Measurements from ENCODE around the gene CLN5. TPM values are rescaled to one million over a fixed set of nuclear protein-coding genes. Genes with fewer than 3 reads are reported as not detected.
A peak's percentile ranks its signal among the peaks of the same experiment; 100 is the strongest.

Gene CLN5
- 10 to 100 TPM; 13.0 to 31.9 (median 28.5) TPM for total RNA-seq

DNA sequence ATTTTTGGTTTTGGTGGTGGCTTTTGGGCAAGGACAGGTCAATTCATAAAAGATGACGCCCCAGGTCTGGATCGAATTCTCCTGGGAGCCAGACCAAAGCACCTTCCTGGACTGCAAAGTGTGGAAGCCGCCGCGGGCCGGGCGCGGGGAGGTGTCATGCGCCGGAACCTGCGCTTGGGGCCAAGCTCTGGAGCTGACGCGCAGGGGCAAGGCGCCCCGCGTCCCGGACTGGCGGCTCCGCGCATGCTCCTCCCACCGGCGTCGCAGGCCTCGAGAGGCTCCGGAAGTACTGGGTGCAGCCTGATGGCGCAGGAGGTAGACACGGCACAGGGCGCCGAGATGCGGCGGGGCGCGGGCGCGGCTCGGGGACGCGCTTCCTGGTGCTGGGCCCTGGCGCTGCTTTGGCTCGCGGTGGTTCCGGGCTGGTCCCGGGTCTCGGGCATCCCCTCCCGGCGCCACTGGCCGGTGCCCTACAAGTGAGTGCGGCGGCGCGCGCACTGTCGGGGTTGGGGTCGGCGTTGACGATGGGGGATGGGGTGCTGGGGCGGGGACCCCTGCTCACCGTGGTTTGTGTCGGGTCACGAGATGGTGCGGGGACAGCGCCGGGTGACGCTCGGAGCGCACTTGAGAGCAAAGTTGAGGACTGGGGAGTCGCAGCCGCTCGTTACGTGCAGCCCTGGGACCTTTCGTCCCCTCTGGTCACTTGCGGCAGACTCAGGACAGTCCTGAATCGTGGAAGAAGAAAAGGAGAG lies at the start of gene CLN5:
TSS of gene CLN5 (plus strand) at position 286 of the 752 bp plus-strand sequence. CDS start at position 304, 18 bp downstream.
- DNase-seq (ENCODE audit: low spot score) (peak; percentile 52), ATAC-seq (ENCODE audit: low FRiP score) (peak; percentile 96)
- TF ChIP-seq, protein P1, sequence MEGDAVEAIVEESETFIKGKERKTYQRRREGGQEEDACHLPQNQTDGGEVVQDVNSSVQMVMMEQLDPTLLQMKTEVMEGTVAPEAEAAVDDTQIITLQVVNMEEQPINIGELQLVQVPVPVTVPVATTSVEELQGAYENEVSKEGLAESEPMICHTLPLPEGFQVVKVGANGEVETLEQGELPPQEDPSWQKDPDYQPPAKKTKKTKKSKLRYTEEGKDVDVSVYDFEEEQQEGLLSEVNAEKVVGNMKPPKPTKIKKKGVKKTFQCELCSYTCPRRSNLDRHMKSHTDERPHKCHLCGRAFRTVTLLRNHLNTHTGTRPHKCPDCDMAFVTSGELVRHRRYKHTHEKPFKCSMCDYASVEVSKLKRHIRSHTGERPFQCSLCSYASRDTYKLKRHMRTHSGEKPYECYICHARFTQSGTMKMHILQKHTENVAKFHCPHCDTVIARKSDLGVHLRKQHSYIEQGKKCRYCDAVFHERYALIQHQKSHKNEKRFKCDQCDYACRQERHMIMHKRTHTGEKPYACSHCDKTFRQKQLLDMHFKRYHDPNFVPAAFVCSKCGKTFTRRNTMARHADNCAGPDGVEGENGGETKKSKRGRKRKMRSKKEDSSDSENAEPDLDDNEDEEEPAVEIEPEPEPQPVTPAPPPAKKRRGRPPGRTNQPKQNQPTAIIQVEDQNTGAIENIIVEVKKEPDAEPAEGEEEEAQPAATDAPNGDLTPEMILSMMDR (IDR thresholded peaks at IDR 0.05) = no peak

DNA sequence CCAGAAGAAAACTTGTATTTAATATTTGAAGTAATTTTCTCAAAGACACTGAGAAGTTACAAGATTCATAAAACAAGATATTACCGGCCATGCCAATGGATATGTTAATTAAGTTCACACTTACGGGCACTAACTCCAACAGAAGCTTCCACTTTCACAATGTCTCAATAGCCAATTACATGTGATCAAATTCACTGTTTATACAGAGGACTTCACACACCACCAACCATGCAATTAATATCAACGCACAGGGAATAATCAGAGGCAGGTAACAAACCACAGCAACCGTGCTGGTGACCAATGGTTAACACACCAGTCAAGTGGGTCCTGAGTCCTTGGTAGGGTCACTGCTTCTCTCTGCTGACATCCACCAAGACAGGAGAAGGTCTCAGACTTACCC lies 49.5 kb upstream of the CLN5 start:
- ATAC-seq (ENCODE audit: low FRiP score) = no peak
- no peak for DNase-seq (ENCODE audit: low spot score)
- TF ChIP-seq, protein P1 (IDR thresholded peaks at IDR 0.05) = no peak

DNA sequence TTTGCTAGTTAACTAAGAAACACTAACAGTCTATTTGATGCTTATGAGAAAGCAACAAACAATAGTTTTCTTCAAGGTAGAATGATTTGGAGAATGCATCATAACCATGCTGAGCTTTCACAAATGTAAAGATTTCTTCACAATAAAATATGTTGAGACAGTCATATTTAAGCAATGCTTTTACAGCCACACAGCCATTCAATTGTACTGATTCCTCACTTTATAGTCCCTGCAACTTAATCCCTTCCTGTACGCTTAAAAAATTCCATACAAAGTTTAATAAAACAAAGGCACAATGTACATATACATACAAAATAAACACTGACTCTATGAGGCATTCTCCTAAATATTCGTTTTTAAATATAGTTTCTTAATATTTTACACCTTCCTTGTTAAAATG lies 48.2 kb upstream of the CLN5 start:
- ATAC-seq (ENCODE audit: low FRiP score) = no peak
- no peak for DNase-seq (ENCODE audit: low spot score)
- TF ChIP-seq, protein P1 (IDR thresholded peaks at IDR 0.05) = no peak

DNA sequence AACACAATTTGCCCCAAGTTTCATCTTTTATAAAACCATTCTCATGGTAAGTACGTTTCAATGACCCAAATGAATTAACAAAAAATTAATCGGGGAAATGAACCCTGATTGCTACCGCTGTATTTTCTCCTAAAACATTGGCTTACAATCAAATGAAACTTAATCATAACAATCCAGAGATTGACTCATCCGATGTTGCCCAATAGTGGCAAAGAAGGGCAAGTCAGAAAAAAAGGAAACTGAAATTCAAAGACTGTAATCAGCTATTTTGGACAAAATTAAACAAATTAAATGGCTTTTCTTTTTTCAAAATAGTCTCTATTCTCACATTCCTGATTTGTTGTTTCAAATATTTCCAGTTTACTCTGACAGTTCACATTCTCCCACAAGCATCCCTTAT lies 47.4 kb upstream of the CLN5 start:
- ATAC-seq (ENCODE audit: low FRiP score) (no peak), DNase-seq (ENCODE audit: low spot score) (no peak)
- TF ChIP-seq, protein P1 (IDR thresholded peaks at IDR 0.05) = no peak

DNA sequence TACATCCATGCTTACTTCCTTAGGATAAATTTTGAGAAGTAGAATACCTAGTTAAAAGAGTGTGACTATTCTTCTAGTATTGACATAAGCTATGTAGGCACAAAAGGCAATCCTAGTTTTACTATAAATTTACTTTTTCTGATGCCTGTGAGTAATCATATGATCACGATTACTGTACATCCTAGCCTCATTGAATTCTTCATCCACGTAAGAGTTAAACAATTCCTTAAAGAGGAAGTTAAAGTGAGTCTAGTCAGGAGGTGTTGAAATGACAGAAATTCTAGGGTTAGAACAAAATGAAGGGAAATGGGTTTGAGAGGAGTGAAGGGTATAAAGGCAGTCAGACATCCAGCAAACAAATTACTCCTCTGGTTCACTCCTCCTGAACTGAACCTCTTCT lies 43.7 kb upstream of the CLN5 start, which contains the start of gene ACOD1:
TSS of gene ACOD1 (plus strand) at position 363 of the 400 bp plus-strand sequence. CDS start 48 bp downstream, outside the sequence.
- ATAC-seq (ENCODE audit: low FRiP score) (no peak), DNase-seq (ENCODE audit: low spot score) (no peak)
- TF ChIP-seq, protein P1 (IDR thresholded peaks at IDR 0.05) = no peak

DNA sequence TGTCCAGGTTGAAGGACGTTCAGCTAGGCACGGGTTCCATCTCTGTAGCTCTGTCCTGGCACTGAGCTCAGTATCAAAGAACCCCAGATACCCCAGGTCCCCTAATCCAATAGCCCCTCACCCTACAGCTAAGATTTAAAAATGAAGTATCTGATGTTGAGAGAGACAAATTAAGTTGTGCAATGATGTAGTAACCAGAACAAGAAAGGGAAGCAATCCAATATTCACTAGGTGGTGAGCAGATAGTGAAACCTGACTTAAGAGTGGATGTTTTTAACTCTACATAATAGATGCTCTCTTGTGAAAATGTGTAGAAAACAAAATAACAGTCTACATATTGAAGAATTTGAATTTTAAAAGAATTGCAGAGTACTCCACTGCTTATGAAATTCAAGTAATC lies 41.8 kb upstream of the CLN5 start:
- ATAC-seq (ENCODE audit: low FRiP score) = no peak
- TF ChIP-seq, protein P1 (IDR thresholded peaks at IDR 0.05) = no peak
- no peak for DNase-seq (ENCODE audit: low spot score)

DNA sequence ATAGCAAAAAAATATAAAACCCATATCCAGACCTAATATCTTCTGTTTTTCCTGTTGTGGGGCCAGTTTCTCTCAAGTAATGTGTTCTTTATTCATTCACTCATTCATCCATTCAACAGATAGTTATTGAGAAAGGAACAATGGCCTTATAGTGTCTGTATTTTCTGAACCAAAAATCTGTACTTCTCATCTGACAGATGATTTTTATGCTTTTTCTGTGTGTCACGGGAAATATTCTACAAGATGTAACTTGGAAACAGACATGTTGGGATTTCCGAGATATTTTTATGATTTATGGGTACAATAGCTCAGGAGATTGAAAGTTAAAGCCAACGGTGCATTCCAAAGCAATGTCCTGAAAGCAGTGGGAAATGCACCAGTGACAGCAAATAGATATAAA lies 37.9 kb upstream of the CLN5 start:
- TF ChIP-seq, protein P1 (IDR thresholded peaks at IDR 0.05) = no peak
- ATAC-seq (ENCODE audit: low FRiP score) = no peak
- no peak for DNase-seq (ENCODE audit: low spot score)
